GM19372 (cell line): ENCODE measurements around the gene ORC6.

ENCODE experiments used
- ATAC-seq: cut with Tn5 transposase; IDR thresholded peaks from one replicate; pipeline ENCODE4 v1.9.1; 2021; ENCODE audit warnings: mild to moderate bottlenecking, low read depth, moderate library complexity; ENCODE audit not compliant: unreplicated experiment

Gene ORC6

GRCh38 chr16:46730801-46731690, 41.6 kb downstream of the ORC6 start:
- no peak for ATAC-seq

GRCh38 chr16:46731691-46732555, 42.5 kb downstream of the ORC6 start:
- no peak for ATAC-seq

- ATAC-seq, result no peak
These were observed 43.1 kb downstream of the ORC6 start for GRCh38 chr16:46732561-46732960.

- ATAC-seq, result no peak
These were observed 43.9 kb downstream of the ORC6 start for GRCh38 chr16:46733319-46733830.

GRCh38 chr16:46736695-46737094, 47.2 kb downstream of the ORC6 start:
- ATAC-seq, result no peak

- ATAC-seq, result no peak
These were observed 48.3 kb downstream of the ORC6 start for GRCh38 chr16:46737621-46738214.

GRCh38 chr16:46739934-46740333, 50.5 kb downstream of the ORC6 start:
- ATAC-seq, result no peak

GRCh38 chr16:46743232-46743719, 53.8 kb downstream of the ORC6 start:
- no peak for ATAC-seq

GRCh38 chr16:46745617-46746016, 56.2 kb downstream of the ORC6 start:
- ATAC-seq, result no peak

- ATAC-seq, result no peak
These were observed 57.6 kb downstream of the ORC6 start for GRCh38 chr16:46746821-46747776.
